Eye (tissue), 1 donor: ENCODE measurements around the gene PPP2R2D.
"Not testable (repeated sequence)": the region's sequence is repeated elsewhere in the genome, so short reads cannot be mapped to it uniquely, and the experiment has no call there.

ENCODE experiments used
- DNase-seq: peaks from one replicate; pipeline ENCODE4 v3.0.0-alpha.2; 2015

PPP2R2D gene

GRCh38 chr10:131930150-131930549 lies 29.3 kb downstream of the PPP2R2D start:
- DNase-seq: no peak

- DNase-seq: no peak
Measured at GRCh38 chr10:131930586-131931330, 29.9 kb downstream of the PPP2R2D start.

- no peak for DNase-seq
Measured at GRCh38 chr10:131931981-131932380, 31.2 kb downstream of the PPP2R2D start.

GRCh38 chr10:131933016-131933695 lies 32.3 kb downstream of the PPP2R2D start:
- no peak for DNase-seq

GRCh38 chr10:131933696-131934086 lies 32.9 kb downstream of the PPP2R2D start:
- DNase-seq: no peak

- no peak for DNase-seq
Measured at GRCh38 chr10:131934769-131935168, 34.0 kb downstream of the PPP2R2D start.

- no peak for DNase-seq
Measured at GRCh38 chr10:131935260-131935659, 34.5 kb downstream of the PPP2R2D start.

GRCh38 chr10:131936294-131936693 lies 35.5 kb downstream of the PPP2R2D start:
- DNase-seq: no peak

GRCh38 chr10:131936736-131937135 lies 35.9 kb downstream of the PPP2R2D start:
- DNase-seq: no peak

GRCh38 chr10:131937836-131938235 lies 37.0 kb downstream of the PPP2R2D start:
- DNase-seq: no peak

- DNase-seq: no peak
Measured at GRCh38 chr10:131938681-131939080, 37.9 kb downstream of the PPP2R2D start.

- DNase-seq: no peak
Measured at GRCh38 chr10:131942455-131942854, 41.6 kb downstream of the PPP2R2D start.

GRCh38 chr10:131943021-131943814 lies 42.4 kb downstream of the PPP2R2D start:
- no peak for DNase-seq

GRCh38 chr10:131944412-131944811 lies 43.6 kb downstream of the PPP2R2D start:
- DNase-seq: no peak

GRCh38 chr10:131944976-131945695 lies 44.3 kb downstream of the PPP2R2D start:
- DNase-seq: no peak

GRCh38 chr10:131946321-131946751 lies 45.5 kb downstream of the PPP2R2D start:
- DNase-seq: no peak

- no peak for DNase-seq
Measured at GRCh38 chr10:131946880-131947279, 46.1 kb downstream of the PPP2R2D start.

GRCh38 chr10:131947631-131948347 lies 47.0 kb downstream of the PPP2R2D start:
- DNase-seq: no peak

GRCh38 chr10:131948501-131948900 lies 47.7 kb downstream of the PPP2R2D start:
- DNase-seq: no peak

- DNase-seq: no peak
Measured at GRCh38 chr10:131949041-131949862, 48.4 kb downstream of the PPP2R2D start.

GRCh38 chr10:131949908-131950307 lies 49.1 kb downstream of the PPP2R2D start:
- not testable (repeated sequence) for DNase-seq
